HepG2 (cell line): Measurements from ENCODE around the gene WAS. TPM values are rescaled to one million over a fixed set of nuclear protein-coding genes. Genes with fewer than 3 reads are reported as not detected.
A peak's percentile ranks its signal among the peaks of the same experiment; 100 is the strongest.

ENCODE experiments used
- ATAD3A ChIP-seq: sonication (generic); formaldehyde crosslinking; IDR thresholded peaks from 2 replicates; pipeline ENCODE4 v1.4.0; 2020; ENCODE audit warnings: missing genetic modification reagents
- FOXM1 ChIP-seq: sonication (generic); formaldehyde crosslinking; IDR thresholded peaks from 2 replicates; pipeline ENCODE4 v1.5.0; 2020; ENCODE audit warnings: missing genetic modification reagents
- HMG20A ChIP-seq: IDR thresholded peaks from 2 replicates; pipeline ENCODE4 v1.6.1; 2016; ENCODE audit warnings: borderline replicate concordance
- NCOR1 ChIP-seq: fragments of 200-600 bp; sonication (generic); IDR thresholded peaks from 2 replicates; pipeline ENCODE4 v1.7.0; 2017; ENCODE audit warnings: antibody characterized with exemption, low read length, borderline replicate concordance
- NR2F2 ChIP-seq: IDR thresholded peaks from 2 replicates; pipeline ENCODE4 v1.6.1; 2012; ENCODE audit warnings: low read depth, inconsistent platforms, borderline replicate concordance
- POLR2AphosphoS5 ChIP-seq: IDR thresholded peaks from 2 replicates; pipeline ENCODE4 v1.6.1; 2012; ENCODE audit warnings: low read depth, low read length
- RARA ChIP-seq: IDR thresholded peaks from 2 replicates; pipeline ENCODE4 v1.6.1; 2016; ENCODE audit warnings: missing genetic modification reagents, missing compliant biosample characterization
- REPIN1 ChIP-seq: sonication (generic); formaldehyde crosslinking; IDR thresholded peaks from 2 replicates; pipeline ENCODE4 v1.8.0; 2022; ENCODE audit warnings: missing genetic modification reagents, low read depth, mild to moderate bottlenecking, borderline replicate concordance
- SOX5 ChIP-seq: IDR thresholded peaks from 2 replicates; pipeline ENCODE4 v1.6.1; 2016; ENCODE audit warnings: borderline replicate concordance
- SUZ12 ChIP-seq: fragments of 150-350 bp; IDR thresholded peaks from 2 replicates; pipeline ENCODE4 v1.6.1; 2014; ENCODE audit warnings: low read depth, low read length
- TARDBP ChIP-seq: sonication (generic); formaldehyde crosslinking; IDR thresholded peaks from 2 replicates; pipeline ENCODE4 v1.8.0; 2022; ENCODE audit warnings: mild to moderate bottlenecking, missing genetic modification reagents
- ZMYM4 ChIP-seq: sonication (generic); formaldehyde crosslinking; IDR thresholded peaks from 2 replicates; pipeline ENCODE4 v1.8.1; 2023; ENCODE audit warnings: mild to moderate bottlenecking, missing genetic modification reagents
- ZNF101 ChIP-seq: sonication (generic); formaldehyde crosslinking; IDR thresholded peaks from 2 replicates; pipeline ENCODE4 v1.4.0; 2020; ENCODE audit warnings: mild to moderate bottlenecking, low read depth, missing genetic modification reagents, borderline replicate concordance
- ZNF12 ChIP-seq: sonication (generic); formaldehyde crosslinking; IDR thresholded peaks from 2 replicates; pipeline ENCODE4 v1.5.0; 2020; ENCODE audit warnings: missing genetic modification reagents
- ZNF772 ChIP-seq: sonication (generic); formaldehyde crosslinking; IDR thresholded peaks from 2 replicates; pipeline ENCODE4 v1.5.0; 2020; ENCODE audit warnings: mild to moderate bottlenecking, missing genetic modification reagents
- polyA plus RNA-seq, 8 experiments: library from polyadenylated mRNA; depleted of rRNA in 3 of 8; stranded (reverse) in 7 of 8; unstranded in 1 of 8; fragments of >200 nt; fragmentation: Illumina TruSeq in 4 of 8; extraction: Trizol in 4 of 8; gene quantifications; 2 replicates each; pipeline versions ENCODE4 v1.2.1 to v1.2.3, GENCODE V29; 2011 to 2016; ENCODE audit warnings: low read depth in 4 of 8, missing spikeins in 1 of 8, mixed read lengths in 1 of 8; ENCODE audit not compliant: insufficient read depth in 1 of 8
- total RNA-seq, 5 experiments: library from RNA; depleted of rRNA; stranded (reverse); fragments of >200 nt; fragmentation: Illumina TruSeq; extraction: Trizol; gene quantifications; 2 replicates each; pipeline ENCODE4 v1.2.3, GENCODE V29; 2016; ENCODE audit warnings: low read depth in 1 of 5
- TF ChIP-seq, protein P1 (sequence below): sonication (generic); formaldehyde crosslinking; conservative IDR thresholded peaks from 2 replicates; pipeline ENCODE4 v1.8.1; 2023; ENCODE audit warnings: missing genetic modification reagents
- TF ChIP-seq, protein P2 (sequence below): fragments of 450-650 bp; IDR thresholded peaks from 2 replicates; pipeline ENCODE4 v1.6.1; 2017
- TF ChIP-seq, protein P3 (sequence below): IDR thresholded peaks from 2 replicates; pipeline ENCODE4 v1.6.1; 2016
- TF ChIP-seq, protein P4 (sequence below): sonication (generic); formaldehyde crosslinking; IDR thresholded peaks from 2 replicates; pipeline ENCODE4 v1.5.0; 2020; ENCODE audit warnings: mild to moderate bottlenecking, missing genetic modification reagents, borderline replicate concordance
- TF ChIP-seq, protein P5 (sequence below): sonication (generic); formaldehyde crosslinking; IDR thresholded peaks from 2 replicates; pipeline ENCODE4 v1.4.0; 2020; ENCODE audit warnings: missing genetic modification reagents

Gene WAS
- total and polyA plus RNA-seq, 2 of the 13 experiments (the other 11 are each of a cell fraction or from before 2014, with no cell fraction given), result 0.11 TPM; not detected in 1

DNA sequence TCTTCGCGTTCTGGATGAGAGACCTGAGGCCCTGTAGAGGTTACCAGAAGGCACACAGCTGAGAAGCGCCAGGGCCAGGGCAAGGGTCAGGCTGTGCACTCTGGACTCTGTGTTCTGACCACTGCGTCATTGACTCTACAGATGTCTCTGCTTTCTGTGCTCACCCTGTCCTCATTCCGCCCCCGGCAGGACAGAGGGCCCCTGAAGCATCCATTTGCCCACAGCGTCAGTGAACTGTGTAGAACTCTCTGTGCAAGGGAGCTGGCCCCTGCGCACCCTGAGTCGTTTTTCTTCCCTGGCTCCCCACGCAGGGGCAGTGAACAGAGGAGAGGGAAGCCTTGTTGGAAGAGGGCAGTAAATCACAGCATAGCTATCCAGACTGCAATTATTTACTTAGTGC lies 6.1 kb upstream of the WAS start (continued):
- TF ChIP-seq, protein P1, sequence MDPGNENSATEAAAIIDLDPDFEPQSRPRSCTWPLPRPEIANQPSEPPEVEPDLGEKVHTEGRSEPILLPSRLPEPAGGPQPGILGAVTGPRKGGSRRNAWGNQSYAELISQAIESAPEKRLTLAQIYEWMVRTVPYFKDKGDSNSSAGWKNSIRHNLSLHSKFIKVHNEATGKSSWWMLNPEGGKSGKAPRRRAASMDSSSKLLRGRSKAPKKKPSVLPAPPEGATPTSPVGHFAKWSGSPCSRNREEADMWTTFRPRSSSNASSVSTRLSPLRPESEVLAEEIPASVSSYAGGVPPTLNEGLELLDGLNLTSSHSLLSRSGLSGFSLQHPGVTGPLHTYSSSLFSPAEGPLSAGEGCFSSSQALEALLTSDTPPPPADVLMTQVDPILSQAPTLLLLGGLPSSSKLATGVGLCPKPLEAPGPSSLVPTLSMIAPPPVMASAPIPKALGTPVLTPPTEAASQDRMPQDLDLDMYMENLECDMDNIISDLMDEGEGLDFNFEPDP, result no peak
- TF ChIP-seq, protein P2, sequence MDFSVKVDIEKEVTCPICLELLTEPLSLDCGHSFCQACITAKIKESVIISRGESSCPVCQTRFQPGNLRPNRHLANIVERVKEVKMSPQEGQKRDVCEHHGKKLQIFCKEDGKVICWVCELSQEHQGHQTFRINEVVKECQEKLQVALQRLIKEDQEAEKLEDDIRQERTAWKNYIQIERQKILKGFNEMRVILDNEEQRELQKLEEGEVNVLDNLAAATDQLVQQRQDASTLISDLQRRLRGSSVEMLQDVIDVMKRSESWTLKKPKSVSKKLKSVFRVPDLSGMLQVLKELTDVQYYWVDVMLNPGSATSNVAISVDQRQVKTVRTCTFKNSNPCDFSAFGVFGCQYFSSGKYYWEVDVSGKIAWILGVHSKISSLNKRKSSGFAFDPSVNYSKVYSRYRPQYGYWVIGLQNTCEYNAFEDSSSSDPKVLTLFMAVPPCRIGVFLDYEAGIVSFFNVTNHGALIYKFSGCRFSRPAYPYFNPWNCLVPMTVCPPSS, result no peak
- TF ChIP-seq SUZ12 (no peak), ZNF772 (CRISPR knock-in tag) (no peak), RARA (CRISPR knock-in tag) (peak; percentile 82), POLR2AphosphoS5 (peak; percentile 45; the same call in 1 of the 2 replicates), FOXM1 (CRISPR knock-in tag) (no peak), ZNF12 (CRISPR knock-in tag) (no peak), HMG20A (CRISPR knock-in tag) (no peak), SOX5 (CRISPR knock-in tag) (0 out of 2 replicates have a peak, but pooled peaks have one; percentile 8), NR2F2 (peak; percentile 43; the same call in 1 of the 2 replicates), NCOR1 (peak; percentile 72), TARDBP (0 out of 2 replicates have a peak, but pooled peaks have one; percentile 15), REPIN1 (0 out of 2 replicates have a peak, but pooled peaks have one; percentile 24), ZMYM4 (peak; percentile 46; the same call in 1 of the 2 replicates), ATAD3A (CRISPR knock-in tag) (no peak), ZNF101 (CRISPR knock-in tag) (no peak)
- TF ChIP-seq, protein P3, sequence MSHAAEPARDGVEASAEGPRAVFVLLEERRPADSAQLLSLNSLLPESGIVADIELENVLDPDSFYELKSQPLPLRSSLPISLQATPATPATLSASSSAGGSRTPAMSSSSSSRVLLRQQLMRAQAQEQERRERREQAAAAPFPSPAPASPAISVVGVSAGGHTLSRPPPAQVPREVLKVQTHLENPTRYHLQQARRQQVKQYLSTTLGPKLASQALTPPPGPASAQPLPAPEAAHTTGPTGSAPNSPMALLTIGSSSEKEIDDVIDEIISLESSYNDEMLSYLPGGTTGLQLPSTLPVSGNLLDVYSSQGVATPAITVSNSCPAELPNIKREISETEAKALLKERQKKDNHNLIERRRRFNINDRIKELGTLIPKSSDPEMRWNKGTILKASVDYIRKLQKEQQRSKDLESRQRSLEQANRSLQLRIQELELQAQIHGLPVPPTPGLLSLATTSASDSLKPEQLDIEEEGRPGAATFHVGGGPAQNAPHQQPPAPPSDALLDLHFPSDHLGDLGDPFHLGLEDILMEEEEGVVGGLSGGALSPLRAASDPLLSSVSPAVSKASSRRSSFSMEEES (CRISPR knock-in tag), result no peak
- TF ChIP-seq, protein P4, sequence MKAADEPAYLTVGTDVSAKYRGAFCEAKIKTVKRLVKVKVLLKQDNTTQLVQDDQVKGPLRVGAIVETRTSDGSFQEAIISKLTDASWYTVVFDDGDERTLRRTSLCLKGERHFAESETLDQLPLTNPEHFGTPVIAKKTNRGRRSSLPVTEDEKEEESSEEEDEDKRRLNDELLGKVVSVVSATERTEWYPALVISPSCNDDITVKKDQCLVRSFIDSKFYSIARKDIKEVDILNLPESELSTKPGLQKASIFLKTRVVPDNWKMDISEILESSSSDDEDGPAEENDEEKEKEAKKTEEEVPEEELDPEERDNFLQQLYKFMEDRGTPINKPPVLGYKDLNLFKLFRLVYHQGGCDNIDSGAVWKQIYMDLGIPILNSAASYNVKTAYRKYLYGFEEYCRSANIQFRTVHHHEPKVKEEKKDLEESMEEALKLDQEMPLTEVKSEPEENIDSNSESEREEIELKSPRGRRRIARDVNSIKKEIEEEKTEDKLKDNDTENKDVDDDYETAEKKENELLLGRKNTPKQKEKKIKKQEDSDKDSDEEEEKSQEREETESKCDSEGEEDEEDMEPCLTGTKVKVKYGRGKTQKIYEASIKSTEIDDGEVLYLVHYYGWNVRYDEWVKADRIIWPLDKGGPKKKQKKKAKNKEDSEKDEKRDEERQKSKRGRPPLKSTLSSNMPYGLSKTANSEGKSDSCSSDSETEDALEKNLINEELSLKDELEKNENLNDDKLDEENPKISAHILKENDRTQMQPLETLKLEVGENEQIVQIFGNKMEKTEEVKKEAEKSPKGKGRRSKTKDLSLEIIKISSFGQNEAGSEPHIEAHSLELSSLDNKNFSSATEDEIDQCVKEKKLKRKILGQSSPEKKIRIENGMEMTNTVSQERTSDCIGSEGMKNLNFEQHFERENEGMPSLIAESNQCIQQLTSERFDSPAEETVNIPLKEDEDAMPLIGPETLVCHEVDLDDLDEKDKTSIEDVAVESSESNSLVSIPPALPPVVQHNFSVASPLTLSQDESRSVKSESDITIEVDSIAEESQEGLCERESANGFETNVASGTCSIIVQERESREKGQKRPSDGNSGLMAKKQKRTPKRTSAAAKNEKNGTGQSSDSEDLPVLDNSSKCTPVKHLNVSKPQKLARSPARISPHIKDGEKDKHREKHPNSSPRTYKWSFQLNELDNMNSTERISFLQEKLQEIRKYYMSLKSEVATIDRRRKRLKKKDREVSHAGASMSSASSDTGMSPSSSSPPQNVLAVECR (CRISPR knock-in tag), result peak; percentile 48; the same call in 1 of the 2 replicates
- TF ChIP-seq, protein P5, sequence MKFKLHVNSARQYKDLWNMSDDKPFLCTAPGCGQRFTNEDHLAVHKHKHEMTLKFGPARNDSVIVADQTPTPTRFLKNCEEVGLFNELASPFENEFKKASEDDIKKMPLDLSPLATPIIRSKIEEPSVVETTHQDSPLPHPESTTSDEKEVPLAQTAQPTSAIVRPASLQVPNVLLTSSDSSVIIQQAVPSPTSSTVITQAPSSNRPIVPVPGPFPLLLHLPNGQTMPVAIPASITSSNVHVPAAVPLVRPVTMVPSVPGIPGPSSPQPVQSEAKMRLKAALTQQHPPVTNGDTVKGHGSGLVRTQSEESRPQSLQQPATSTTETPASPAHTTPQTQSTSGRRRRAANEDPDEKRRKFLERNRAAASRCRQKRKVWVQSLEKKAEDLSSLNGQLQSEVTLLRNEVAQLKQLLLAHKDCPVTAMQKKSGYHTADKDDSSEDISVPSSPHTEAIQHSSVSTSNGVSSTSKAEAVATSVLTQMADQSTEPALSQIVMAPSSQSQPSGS (CRISPR knock-in tag), result 0 out of 2 replicates have a peak, but pooled peaks have one; percentile 41
